ENCODE data around the gene VSX1.

Gene VSX1

GRCh38 chr20:25053255-25054031, 28.5 kb downstream of the VSX1 start:
- DNase-seq (ENCODE audit: low spot score): no peak

GRCh38 chr20:25052255-25053194, 29.4 kb downstream of the VSX1 start:
- no peak for DNase-seq (ENCODE audit: low spot score)

GRCh38 chr20:25051386-25052155, 30.4 kb downstream of the VSX1 start:
- DNase-seq (ENCODE audit: low spot score): no peak

GRCh38 chr20:25050501-25051350, 31.2 kb downstream of the VSX1 start:
- DNase-seq (ENCODE audit: low spot score): no peak

- DNase-seq (ENCODE audit: low spot score): no peak
Observed at GRCh38 chr20:25050082-25050481, 31.9 kb downstream of the VSX1 start.

- DNase-seq (ENCODE audit: low spot score): no peak
Observed at GRCh38 chr20:25049261-25050060, 32.5 kb downstream of the VSX1 start.

GRCh38 chr20:25048519-25048952, 33.4 kb downstream of the VSX1 start:
- DNase-seq (ENCODE audit: low spot score): no peak

GRCh38 chr20:25047766-25048165, 34.2 kb downstream of the VSX1 start:
- no peak for DNase-seq (ENCODE audit: low spot score)

GRCh38 chr20:25046736-25047666, 34.9 kb downstream of the VSX1 start:
- no peak for DNase-seq (ENCODE audit: low spot score)

- DNase-seq (ENCODE audit: low spot score): no peak
Observed at GRCh38 chr20:25046181-25046641, 35.7 kb downstream of the VSX1 start.

- no peak for DNase-seq (ENCODE audit: low spot score)
Observed at GRCh38 chr20:25045343-25045712, 36.6 kb downstream of the VSX1 start.

GRCh38 chr20:25044660-25045342, 37.1 kb downstream of the VSX1 start:
- DNase-seq (ENCODE audit: low spot score): no peak

- no peak for DNase-seq (ENCODE audit: low spot score)
Observed at GRCh38 chr20:25044261-25044560, 37.7 kb downstream of the VSX1 start.

- DNase-seq (ENCODE audit: low spot score): no peak
Observed at GRCh38 chr20:25043499-25044260, 38.3 kb downstream of the VSX1 start.

GRCh38 chr20:25042531-25043498, 39.1 kb downstream of the VSX1 start:
- no peak for DNase-seq (ENCODE audit: low spot score)

GRCh38 chr20:25041813-25042530, 40.0 kb downstream of the VSX1 start:
- DNase-seq (ENCODE audit: low spot score): no peak
